GM18861 (cell line): ENCODE measurements around the gene TRIM46.
"Not testable (repeated sequence)": the region's sequence is repeated elsewhere in the genome, so short reads cannot be mapped to it uniquely, and the experiment has no call there.

ENCODE experiments used
- ATAC-seq: cut with Tn5 transposase; IDR thresholded peaks from one replicate; pipeline ENCODE4 v1.9.1; 2021; ENCODE audit not compliant: unreplicated experiment

The TRIM46 gene

DNA sequence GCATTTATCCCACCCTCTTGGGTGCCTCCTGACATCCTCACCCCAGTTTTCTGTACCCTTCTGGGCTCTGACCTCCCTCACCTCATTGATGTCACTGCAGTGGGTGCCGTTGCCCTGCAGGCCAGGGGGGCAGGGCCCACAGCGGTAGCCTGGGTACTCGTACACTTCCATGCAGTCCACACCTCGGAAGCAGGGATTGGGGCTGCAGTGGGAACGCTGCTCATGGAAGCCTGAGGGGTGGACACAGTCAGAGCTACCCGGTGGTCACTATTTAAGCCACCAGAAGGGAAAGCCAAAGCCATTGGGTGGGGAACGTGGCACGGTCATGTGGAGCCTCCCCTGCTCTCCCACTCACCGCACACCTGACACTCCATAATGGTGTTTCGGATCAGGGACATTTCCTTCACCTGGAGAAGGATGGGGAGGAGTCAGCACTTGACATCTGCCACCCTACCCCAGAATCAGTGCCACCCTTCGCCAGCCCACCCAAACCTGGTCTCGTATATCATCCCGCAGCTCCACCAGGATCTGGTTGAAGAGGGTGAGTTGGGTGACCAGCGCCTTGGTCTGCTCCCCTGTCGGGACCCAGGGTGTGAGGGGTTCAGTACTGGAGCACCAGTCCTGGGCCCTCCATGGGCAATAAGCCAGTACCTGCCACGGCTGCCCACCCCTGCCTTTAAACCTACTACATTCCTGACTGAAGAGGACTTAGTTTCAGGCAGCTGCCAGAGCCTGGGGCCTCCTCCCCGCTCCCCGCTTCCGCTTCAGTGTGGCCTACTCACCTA lies 29.3 kb downstream of the TRIM46 start:
- no peak for ATAC-seq

DNA sequence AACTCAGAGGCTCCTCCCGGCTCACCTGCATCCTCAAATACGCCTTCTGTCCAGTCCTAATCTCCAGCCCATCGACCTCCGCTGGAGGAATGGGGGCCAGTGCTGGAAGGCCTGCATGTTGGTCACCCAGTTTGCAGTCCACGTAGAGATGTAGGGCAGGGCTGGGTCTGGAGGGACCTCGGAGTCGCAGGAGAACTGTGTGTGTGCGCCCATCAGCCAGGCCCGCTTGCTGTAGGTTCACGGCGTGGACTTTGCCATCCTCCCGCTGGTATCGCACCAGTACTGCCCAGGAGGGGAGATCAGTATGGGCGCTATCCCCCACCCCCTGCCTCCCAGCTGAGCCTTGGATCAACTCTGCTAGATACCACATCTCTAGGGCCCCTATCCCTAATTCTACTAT lies 31.4 kb downstream of the TRIM46 start:
- ATAC-seq, result no peak

DNA sequence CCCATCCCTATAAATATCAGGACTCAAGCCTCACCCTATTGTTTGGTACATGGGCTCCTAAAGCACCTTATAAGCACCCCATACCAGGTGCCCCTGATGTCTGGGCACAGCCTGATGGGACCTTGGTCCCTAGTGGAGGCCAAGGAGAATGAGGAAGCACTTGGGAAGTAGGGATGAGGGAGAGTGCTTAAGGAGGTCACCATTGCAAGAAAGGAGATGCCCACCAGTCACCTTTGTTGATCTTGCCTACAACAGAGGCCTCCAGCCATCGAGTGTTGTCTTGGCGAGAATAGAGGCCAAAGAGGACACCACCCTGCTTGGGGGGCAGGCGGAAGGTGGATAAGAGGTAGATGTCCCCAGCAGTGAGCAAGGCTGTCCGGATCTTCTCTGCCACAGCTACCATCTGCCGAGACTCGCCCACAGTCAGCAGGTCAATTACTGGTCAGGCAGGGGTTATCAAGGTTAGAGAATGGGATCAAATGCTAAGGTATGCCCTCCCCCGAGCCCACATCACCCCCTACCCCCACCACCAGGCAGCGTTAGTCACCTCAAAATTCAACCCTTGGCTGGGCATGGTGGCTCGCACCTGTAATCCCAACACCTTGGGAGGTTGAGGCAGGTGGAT lies 32.4 kb downstream of the TRIM46 start:
- ATAC-seq, result no peak

GRCh38 chr1:155206891-155207805 lies 33.5 kb downstream of the TRIM46 start:
- no peak for ATAC-seq

GRCh38 chr1:155207806-155208540 lies 34.3 kb downstream of the TRIM46 start, which contains the start of gene THBS3:
TSS of gene THBS3 (minus strand) at chr1:155207897. CDS start at chr1:155207876, 21 bp downstream.
- ATAC-seq, result no peak

DNA sequence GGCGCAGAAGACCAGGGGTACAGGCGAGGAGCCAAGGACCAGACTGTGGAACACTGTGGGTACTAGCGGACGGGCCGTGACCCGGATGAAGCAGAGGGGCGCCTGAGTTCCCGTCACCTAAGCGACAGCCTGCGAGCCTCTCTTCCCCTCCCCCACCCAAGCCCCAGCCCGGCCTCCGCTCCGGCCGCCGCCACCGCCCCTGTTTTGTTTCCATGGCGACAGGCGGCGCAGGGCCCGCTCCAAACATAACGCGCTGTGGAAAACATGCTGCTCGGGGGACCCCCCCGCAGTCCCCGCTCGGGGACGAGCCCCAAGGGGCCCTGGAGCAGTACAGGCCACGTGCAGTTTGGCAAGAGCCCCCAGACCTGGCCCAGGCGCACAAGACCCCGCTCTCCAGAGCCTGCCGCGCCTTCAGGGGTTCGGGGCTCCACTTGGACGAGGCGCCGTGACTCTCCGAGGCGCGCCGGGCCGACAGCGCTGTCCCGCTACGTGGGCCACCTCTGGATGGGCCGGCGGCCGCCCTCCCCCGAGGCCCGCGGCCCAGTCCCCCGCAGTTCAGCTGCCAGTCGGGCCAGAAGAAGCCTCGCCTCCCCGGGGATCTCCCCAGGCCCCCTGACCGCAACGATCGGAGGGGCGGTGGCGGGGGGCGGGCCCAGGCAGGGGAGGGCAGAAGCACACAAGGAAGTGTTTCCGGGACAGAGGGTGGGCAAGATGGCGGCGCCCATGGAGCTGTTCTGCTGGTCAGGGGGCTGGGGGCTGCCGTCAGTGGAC lies 35.1 kb downstream of the TRIM46 start, which contains the start of gene MTX1:
MTX1 (plus strand) TSS at position 155 of the 771 bp plus-strand sequence; CDS start at position 265, 110 bp downstream.
- peak; percentile 38 for ATAC-seq

DNA sequence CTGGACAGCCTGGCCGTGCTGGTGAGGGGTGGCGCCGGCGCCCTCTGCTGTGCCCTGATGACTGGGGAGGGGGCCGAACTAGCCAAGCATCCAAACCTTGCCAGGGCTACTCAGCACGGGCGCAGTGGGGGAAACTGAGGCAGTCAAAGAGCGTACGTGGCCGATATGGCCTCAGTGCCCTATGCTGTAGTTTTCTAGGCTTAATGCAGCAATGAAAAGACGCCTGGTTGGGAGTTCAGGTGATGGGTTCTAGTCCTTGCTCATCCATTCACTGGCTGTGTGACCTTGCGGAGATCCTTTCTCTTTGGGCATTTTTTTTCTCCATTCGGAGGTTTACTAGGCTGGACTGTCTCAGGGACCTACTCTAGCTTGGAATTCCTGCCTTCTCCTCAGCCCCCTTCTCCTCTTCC lies 35.7 kb downstream of the TRIM46 start:
- ATAC-seq, result no peak

DNA sequence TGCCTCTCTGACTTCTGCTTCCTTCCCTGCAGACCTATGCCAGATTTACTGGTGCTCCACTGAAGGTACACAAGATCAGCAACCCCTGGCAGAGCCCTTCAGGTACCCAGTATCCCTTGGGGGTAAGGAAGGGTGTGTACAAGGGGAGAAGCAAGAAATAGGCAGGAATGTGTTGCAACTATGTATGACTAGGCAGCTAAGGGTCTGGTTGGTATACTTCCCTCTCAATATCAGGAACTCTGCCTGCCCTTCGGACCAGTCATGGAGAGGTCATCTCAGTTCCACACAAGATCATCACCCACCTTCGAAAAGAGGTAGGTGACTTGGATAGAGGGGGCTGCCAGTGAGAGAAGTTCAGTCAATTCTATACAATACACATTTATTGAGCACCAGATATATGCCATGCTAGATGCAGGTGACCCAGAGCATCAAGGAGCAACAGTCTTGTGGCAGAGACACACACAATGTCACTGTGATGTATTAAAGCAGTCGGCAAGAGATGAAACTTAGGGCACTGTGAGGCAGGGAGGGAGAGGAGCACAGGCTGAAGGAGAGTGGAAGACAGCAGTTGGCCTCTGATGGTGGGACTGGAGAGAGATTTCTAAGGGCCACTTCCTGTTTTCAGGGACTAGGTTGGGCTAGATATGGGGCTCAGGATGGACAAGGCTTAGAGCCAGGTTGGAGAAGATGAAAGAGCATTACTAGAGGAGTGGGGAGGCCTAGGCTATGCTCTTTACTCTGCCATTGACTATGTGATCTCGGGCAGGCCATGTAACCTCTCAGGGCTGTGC lies 36.9 kb downstream of the TRIM46 start:
- ATAC-seq, result no peak

GRCh38 chr1:155211381-155212050 lies 37.9 kb downstream of the TRIM46 start:
- ATAC-seq, result not testable (repeated sequence)

- ATAC-seq, result not testable (repeated sequence)
Measured at GRCh38 chr1:155212051-155212440, 38.4 kb downstream of the TRIM46 start.

GRCh38 chr1:155214702-155215101 lies 41.1 kb downstream of the TRIM46 start:
- ATAC-seq, result not testable (repeated sequence)

DNA sequence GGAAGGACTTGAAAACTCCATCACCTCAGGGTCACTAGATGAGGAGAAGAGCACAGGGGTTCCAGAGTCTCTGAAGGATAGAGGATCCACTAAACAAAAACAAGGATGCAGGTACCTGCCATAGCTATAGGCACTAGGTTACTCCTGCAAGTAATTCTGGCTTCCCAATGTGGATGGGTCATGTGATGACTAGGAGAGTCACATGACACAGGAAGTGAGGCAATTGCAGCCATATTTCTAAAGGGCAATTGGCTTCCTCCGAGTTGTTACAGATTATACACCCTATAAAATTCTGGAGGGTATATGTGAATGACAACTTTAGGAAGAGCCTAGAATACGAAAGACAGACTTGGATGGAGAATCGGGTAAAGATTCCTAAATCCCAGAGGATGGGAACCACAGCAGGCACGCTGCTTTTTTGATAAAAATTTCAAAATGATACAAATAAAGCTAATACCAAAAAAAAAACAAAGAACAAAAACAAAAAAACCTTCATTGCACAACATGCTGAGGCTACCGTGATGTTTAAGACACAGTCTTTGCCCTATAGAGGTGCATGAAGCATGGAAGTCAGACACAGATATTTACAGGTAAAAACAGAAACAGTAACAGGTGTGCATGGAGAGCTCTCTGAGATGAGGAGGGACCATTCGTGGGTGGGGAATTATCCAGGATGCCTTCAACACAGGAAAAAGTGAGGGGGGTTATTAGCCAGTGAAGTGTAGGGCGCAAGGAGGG lies 45.4 kb downstream of the TRIM46 start:
- no peak for ATAC-seq

DNA sequence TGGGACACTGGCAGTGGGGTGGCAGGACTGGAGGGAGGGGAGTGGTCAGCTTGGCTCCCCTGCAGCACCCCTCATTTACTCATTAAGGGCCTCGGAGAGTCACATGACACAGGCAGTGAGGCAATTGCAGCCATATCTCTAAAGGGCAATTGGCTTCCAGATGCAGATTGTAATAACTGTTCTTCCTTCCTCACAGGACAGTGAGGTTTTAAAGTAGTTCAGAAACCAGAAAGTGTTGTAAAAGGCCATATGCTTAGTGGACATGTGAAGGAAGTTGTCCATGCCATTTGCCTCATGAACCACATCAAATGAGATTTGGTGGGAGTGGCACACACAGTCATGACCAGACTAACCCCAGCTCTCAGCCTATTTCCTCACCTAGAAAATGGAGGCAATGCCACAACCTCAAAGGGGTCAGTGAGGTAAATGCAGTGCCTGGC lies 46.0 kb downstream of the TRIM46 start:
- no peak for ATAC-seq

DNA sequence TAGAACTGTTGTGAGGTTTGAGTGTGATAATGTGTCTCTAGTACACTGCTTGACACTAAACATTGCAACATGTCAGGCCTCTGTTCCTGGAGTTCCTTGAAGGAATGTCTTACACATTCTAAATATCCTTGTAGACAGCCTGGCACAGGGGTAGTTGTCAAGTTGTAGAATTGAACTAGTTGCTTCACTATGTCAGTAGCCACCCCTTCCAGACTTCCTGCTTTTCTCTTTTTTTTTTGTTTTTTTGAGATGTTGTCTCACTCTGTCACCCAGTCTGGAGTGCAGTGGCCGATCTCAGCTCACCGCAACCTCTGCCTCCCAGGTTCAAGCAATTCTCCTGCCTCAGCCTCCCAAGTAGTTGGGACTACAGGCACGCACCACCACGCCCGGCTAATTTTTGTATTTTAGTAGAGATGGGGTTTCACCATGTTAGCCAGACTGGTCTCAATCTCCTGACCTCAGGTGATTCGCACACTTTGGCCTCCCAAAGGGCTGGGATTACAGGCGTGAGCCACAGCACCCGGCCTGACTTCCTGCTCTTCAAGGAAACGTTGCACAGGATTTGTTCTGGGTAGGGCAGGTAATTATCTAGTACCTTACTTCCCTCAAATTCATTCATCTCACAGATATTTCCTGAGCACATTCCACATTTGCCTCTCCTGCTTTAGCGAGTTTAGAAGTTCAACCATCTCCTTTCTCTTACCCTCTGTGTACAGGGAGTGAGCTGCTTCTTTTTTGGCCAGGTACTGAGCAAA lies 46.7 kb downstream of the TRIM46 start:
- ATAC-seq, result not testable (repeated sequence)

DNA sequence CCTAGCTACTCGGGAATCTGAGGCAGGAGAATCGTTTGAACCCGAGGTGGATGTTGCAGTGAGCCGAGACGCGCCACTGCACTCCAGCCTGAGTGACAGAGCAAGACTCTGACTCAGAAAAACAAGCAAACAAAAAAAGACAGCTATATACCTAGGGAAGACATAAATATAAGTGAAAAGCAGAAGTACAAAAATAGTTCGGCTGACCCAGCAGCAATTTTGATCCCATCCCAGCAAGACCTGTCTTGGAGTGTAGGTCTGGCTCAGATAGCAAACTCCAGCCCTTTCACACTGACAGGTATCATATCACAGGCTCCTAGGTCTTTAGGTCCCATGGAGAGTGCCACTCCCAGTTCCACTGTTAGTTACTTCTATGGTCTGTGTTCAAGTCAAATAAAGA lies 49.4 kb downstream of the TRIM46 start:
- ATAC-seq, result no peak

DNA sequence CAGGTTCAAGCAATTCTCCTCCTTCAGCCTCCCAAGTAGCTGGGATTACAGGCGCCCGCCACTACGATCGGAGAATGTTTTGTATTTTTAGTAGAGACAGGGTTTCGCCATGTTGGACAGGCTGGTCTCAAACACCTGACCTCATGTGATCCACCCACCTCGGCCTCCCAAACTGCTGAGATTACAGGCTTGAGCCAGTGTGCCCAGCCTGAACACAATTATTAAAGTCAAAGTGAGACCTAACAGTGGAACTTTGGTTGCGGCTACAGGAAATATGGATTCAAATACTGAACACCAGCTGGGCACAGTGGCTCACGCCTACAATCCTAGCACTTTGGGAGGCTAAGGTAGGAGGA lies 51.7 kb downstream of the TRIM46 start:
- ATAC-seq, result not testable (repeated sequence)
